Inflammatory macrophage (primary cell): ENCODE data around the gene BAIAP2L2.
"Not testable (repeated sequence)": the region's sequence is repeated elsewhere in the genome, so short reads cannot be mapped to it uniquely, and the experiment has no call there.

Experiments used
- DNase-seq, 2 donors: peaks; one replicate each; pipeline ENCODE4 v3.0.0-alpha.2; 2020 to 2022
- total RNA-seq, 18 experiments: gene quantifications; one replicate each; lab custom pipeline; 2026; ENCODE audit warnings: mixed read lengths in 6 of 18, inconsistent platforms in 2 of 18; lab: John Stamatoyannopoulos, UW

Gene BAIAP2L2, protein sequence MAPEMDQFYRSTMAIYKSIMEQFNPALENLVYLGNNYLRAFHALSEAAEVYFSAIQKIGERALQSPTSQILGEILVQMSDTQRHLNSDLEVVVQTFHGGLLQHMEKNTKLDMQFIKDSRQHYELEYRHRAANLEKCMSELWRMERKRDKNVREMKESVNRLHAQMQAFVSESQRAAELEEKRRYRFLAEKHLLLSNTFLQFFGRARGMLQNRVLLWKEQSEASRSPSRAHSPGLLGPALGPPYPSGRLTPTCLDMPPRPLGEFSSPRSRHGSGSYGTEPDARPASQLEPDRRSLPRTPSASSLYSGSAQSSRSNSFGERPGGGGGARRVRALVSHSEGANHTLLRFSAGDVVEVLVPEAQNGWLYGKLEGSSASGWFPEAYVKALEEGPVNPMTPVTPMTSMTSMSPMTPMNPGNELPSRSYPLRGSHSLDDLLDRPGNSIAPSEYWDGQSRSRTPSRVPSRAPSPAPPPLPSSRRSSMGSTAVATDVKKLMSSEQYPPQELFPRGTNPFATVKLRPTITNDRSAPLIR
- total RNA-seq = 0 to 0.32 (median 0.02) reads per million in 18 experiments

DNA sequence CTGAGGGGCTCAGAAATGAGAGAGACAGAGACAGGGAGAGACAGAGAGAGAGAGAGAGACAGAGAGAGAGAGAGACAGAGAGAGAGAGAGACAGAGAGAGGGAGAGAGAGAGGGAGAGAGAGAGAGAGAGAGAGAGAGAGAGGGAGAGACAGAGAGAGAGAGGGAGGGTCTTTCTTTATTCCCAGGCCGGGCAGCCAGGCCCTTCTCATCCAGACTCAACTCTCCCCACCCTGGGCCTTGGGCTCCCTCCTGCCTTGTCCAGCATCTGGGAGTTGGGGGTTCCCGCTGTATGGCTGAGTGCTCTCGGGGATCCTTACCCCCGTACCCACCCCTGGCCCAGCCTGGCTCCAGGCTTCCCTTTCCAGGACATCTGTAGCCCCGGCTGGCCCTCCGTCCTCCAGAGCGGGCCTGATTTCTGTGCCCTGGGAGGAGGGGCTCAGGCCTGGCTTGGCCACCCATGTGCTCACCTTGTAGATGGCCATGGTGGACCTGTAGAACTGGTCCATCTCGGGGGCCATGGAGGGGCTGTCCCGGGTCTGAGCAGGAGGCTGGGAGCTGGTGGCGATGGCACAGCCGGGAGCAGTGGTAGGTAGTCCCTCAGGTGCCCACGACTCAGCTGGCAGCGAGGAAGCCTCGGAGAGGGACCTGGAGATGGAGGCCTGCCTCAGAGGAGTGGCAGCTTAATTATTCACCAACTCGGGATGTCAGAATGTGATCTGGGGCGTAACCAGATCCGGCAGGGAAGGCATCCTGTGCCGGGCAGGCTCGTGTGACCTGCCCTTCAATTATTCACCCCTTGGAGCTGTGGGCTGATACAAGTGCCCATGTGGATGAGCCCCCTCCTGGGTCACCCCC is at the start of gene BAIAP2L2:
TSS of gene BAIAP2L2 (minus strand) at position 677 of the 855 bp plus-strand sequence. CDS start at position 518, 159 bp downstream.
- no peak for DNase-seq

DNA sequence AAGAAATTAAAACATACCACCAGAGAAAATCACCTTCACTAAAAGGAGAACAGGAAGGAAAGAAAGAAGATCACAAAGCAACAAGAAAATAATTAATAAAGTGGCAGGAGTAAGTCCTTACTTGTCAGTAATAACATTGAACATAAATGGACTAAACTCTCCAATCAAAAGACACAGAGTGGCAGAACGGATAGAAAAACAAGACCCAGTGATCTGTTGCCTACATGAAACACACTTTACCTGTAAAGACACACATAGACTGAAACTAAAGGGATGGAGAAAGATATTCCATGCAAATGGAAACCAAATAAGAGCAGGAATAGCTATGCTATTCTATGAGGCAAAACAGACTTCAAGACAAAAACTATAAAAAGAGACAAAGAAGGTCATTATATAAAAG is 45.2 kb upstream of the BAIAP2L2 start:
- no peak for DNase-seq

DNA sequence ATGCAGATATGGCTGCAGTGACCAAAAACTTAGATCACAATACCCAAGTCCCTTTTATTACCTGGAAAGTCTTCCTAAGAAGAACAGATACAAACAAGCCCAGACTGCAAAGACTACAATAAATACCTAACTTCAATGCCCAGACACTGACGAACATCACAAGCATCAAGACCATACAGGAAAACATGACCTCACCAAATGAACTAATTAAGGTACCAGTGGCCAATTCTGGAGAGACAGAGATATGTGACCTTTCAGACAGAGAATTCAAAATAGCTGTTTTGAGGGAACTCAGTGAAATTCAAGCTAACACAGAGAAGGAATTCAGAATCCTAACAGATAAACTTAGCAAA is 44.1 kb upstream of the BAIAP2L2 start:
- not testable (repeated sequence) for DNase-seq

DNA sequence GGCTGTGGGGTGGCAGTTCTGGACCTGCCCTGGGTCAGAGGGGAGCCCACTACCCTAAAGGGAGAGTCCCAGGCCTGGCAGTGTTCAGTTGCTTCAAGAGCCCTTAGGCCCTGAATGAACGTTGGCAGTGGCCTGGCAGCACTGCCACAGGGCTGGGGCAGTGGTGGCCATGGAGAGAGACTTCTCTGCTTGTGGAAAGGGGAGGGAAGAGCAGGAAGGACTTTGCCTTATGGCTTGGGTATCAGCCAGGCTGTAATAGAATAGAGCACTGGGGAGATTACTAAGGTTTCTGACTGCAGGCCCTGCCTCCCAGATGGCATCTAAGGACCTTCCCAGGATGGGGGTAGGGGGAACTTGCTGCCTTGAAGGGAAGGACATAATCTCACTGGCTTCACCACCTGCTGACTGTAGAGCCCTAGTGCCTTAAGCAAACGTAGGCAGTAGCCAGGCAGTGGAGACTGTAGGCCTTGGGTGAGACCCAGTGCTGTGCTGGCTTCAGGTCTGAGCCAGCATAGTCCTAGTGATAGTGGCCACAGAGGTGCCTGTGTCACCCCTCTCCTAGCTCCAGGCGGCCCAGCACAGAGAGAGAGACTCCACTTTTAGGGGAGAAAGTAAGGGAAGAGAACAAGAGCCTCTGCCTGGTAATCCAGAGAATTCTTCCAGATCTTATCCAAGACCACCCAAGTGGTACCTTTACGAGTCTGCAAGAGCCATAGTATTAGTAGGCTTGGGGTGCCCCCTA is 43.5 kb upstream of the BAIAP2L2 start:
- DNase-seq = no peak

DNA sequence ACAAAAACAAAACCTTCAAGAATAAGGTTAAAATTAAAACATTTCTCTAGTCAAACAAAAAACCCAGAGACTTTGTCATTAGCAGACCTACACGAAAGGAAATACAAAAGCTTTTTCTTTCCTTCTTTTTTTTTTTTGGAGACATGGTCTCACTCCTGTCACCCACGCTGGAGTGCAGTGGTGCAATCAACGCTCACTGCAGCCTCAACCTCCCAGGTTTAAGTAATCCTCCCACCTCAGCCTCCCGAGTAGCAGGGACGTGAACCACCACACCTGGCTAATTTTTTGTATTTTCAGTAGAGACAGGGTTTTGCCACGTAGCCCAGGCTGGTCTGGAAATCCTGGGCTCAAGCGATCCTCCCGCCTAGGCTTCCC is 40.6 kb upstream of the BAIAP2L2 start:
- peak in 1 of 2 donors; percentile 53 for DNase-seq

DNA sequence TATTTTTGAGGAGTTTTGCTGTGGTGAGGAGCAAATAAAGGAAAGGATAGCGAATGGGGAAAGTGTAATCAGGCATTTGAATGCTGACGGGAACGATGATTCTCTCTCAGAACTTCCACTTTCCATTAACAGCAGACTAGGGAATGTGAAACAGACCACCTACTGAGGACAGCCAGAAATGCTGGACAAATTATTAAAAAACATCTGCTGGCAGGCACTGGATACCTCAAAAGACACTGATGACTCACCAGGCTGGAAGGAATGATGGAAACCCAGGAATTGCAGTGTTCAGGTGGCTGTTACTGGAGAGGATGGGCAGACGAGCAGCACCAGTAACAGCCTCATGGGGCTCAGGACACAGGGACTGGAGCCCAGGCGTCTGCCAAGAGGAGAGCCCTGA is 37.8 kb upstream of the BAIAP2L2 start:
- DNase-seq = peak in 1 of 2 donors; percentile 25

GRCh38 chr22:38146166-38146565 is 35.7 kb upstream of the BAIAP2L2 start:
- DNase-seq = not testable (repeated sequence)

GRCh38 chr22:38144025-38144405 is 33.5 kb upstream of the BAIAP2L2 start:
- DNase-seq = peak in 1 of 2 donors; percentile 9

DNA sequence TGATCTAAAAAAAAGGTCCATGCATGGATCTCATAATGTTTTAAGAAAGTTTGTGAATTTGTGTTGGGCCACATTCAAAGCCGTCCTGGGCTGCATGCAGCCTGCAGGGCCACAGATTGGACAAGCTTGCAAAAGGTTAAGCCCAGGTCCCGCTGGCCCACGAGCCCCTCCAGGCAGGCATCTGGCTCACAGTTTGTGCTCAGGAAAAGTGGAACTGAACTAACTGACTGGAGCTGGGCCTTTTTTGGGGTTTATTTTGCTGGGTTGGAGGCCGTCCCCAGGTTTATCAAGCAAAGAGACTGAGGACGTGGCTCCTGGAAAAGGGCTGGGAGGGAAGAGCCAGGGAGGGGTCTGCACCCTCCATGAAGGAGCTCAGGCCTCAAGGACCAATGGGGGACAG is 32.1 kb upstream of the BAIAP2L2 start:
- no peak for DNase-seq

- DNase-seq = no peak
Measured at GRCh38 chr22:38141217-38141973, 30.9 kb upstream of the BAIAP2L2 start.

GRCh38 chr22:38139901-38140300 is 29.4 kb upstream of the BAIAP2L2 start:
- no peak for DNase-seq

DNA sequence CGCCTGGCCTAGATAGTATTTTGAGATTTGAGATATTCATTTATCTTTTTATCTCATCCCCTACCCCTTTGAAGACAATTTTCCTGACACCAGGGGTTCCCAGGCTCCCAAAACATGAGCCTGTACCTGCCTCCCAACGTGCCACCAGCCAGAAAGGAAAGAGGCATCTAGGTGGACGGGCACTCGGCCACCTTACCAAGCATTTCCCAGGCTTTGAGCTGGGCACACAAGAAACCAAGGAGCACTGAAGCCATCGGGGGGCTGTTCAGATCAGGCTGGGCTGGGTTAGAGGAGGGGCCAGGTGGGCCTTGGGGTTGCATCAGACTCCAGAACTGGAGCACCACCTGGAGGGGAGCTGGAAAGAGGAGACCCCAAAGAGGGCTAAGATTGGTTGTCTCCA is 28.5 kb upstream of the BAIAP2L2 start:
- DNase-seq = no peak

- no peak for DNase-seq
Measured at GRCh38 chr22:38137876-38138687, 27.6 kb upstream of the BAIAP2L2 start.

GRCh38 chr22:38136607-38137006 is 26.1 kb upstream of the BAIAP2L2 start:
- peak; percentile 20 to 22 for DNase-seq

DNA sequence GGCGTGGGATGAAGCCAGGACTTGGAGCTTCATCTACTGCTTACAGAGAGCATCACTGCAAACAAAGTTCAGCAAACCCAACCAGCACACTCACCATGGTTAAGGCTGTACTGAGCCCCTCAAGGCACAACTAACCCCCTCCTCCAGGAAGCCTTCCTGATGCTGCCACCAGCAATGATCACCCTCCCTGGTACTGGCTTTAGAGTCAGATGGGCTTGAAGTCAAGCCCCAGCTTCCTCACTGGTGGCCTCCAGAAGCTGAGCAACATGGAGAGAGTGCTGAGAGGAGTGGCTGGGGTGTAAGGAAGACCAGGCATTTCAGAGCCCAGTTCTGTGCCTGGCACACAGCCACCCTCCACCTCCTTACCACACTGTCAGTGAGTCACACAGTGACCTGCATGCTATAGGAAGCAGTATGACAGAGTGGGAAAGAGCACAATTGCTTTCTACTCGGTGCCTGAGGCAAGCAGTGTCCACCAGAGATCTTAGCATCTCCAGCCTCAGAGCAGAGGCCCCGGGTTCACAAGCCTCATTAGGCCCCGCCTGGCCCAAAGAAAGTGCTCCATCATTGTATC is 24.7 kb upstream of the BAIAP2L2 start:
- DNase-seq = peak; percentile 81 to 87

- DNase-seq = no peak
Measured at GRCh38 chr22:38133331-38133730, 22.8 kb upstream of the BAIAP2L2 start.

DNA sequence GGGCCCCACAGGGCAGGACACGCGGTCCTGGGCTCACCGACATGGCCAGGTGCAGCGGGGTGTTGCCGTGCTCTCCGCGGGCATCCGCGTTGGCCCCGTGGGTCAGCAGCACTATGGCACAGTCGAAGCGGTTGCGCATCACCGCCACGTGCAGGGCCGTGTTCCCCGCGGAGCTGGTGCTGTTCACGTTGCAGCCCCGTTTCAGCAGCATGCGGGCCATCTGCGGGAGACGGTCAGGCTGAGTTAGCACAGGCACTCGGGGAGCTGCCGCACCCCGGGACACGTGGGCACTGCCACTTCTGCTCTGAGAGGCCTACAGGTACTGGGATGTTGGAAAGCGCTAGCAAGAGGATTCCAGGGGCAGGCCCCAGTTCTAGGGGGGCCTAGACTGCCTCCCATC is 22.3 kb upstream of the BAIAP2L2 start:
- DNase-seq = no peak

DNA sequence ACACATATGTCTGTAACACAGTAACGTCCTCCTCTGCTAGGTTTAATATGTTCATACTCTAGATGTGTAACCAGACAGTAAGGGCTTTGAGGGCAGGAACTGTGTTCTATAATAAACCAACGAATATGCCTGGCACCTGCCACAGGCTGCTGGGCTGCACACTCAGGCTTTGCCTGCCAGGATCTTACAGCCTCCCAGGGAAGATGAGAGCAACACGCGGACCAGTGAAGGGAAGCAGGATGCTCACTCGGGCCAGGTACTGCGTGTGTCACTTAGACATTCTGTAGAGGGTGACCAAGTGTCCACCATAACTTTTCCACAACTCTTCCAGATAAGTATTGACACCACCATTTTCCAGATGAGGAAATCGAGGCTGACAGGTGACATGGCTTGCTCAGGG is 21.7 kb upstream of the BAIAP2L2 start:
- no peak for DNase-seq

GRCh38 chr22:38131399-38131798 is 20.9 kb upstream of the BAIAP2L2 start:
- DNase-seq = no peak

DNA sequence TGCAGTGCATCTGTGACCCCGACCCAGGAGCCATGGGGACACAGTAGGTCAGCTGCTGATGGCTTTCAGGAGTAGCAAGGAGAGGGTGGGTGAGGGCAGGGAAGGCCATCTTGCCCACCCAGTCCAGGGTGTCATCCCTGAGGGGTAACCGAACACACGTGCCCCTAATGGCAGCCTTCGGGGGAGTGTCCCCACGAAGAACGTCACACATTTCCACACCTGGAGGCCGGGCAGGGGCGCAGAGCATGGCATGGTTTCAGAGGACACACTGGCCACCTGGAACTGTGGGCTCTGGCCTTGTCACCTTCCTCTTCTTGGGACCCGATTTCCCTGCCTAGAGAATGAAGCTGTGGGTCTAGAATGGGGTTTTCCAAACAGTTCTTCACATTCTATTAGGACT is 19.4 kb upstream of the BAIAP2L2 start:
- DNase-seq = no peak

DNA sequence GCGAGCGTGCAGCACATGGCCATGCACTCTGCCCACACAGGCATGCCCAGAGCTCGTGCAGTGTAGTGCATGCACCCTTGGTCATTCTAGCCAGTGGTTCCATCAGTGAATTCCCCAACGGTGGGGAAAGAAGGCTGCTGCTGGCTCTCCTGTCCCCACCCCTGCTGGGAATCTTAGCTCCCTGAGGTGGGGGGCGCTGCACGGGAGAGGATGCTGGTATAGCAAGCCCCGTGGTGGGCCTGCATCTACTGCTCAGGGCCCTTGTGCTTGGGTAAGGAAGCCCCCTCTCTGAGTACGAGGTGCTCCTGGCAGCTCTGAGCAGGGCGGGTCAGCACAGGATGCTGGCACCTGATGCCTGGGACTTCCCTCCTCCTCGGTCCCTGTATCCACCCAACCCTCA is 18.5 kb upstream of the BAIAP2L2 start:
- no peak for DNase-seq
